Esophagus muscularis mucosa (tissue), 4 donors: ENCODE data around the gene ATP6V0E1. TPM values are rescaled to one million over a fixed set of nuclear protein-coding genes. Genes with fewer than 3 reads are reported as not detected.

Experiments used
- DNase-seq: peaks from one replicate; pipeline ENCODE4 v3.0.0-alpha.2; 2017; ENCODE audit errors: extremely low spot score
- H3K27ac ChIP-seq, 4 donors: fragments of 200-600 bp; sonication (generic); replicated peaks in 1 of 4; 1 replicate in 3 of 4; 2 replicates in 1 of 4; pipeline ENCODE4 v1.5.1; 2016 to 2019; ENCODE audit warnings: mild to moderate bottlenecking in 1 of 4
- H3K27me3 ChIP-seq, 4 donors: fragments of 200-600 bp; sonication (generic); one replicate each; pipeline versions ENCODE4 v1.5.1 to v1.6.0; 2016 to 2019
- H3K36me3 ChIP-seq, 4 donors: fragments of 200-600 bp; sonication (generic); one replicate each; pipeline ENCODE4 v1.5.1; 2016 to 2019
- H3K4me1 ChIP-seq, 4 donors: fragments of 200-600 bp; sonication (generic); one replicate each; pipeline ENCODE4 v1.5.1; 2016 to 2019
- H3K4me3 ChIP-seq, 4 donors: fragments of 200-600 bp; sonication (generic); 1 replicate in 2 of 4; 2 replicates in 2 of 4; pipeline ENCODE4 v1.5.1; 2016 to 2019; ENCODE audit warnings: mild to moderate bottlenecking in 4 of 4, moderate library complexity in 1 of 4
- H3K9me3 ChIP-seq, 4 donors: fragments of 200-600 bp; sonication (generic); 1 replicate in 3 of 4; 2 replicates in 1 of 4; pipeline ENCODE4 v1.5.1; 2016 to 2019
- EP300 ChIP-seq: sonication (generic); formaldehyde crosslinking; IDR thresholded peaks from one replicate; pipeline ENCODE4 v1.6.1; 2017; ENCODE audit warnings: antibody characterized with exemption
- POLR2A ChIP-seq: fragments of 450-650 bp; IDR thresholded peaks from one replicate; pipeline ENCODE4 v1.6.1; 2017; ENCODE audit warnings: antibody characterized with exemption, moderate library complexity, mild to moderate bottlenecking, low read depth
- POLR2AphosphoS5 ChIP-seq, 2 donors: sonication (generic); formaldehyde crosslinking; IDR thresholded peaks; one replicate each; pipeline ENCODE4 v1.6.1; 2017; ENCODE audit warnings: antibody characterized with exemption in 2 of 2
- WGBS: methylation state at CpG from one replicate; pipeline ENCODE4 v1.1.5; 2018; 5-methylcytosine and 5-hydroxymethylcytosine counted together
- intact Hi-C: fragments of 100-400 bp; cut with DNase I; formaldehyde crosslinking; loops from one replicate; pipeline ENCODE4 v1.15.1; 2023
- total RNA-seq, 4 donors: library from RNA; depleted of rRNA; stranded (reverse); fragments of >200 nt; gene quantifications; one replicate each; pipeline versions ENCODE4 v1.1.0 to v1.2.1, GENCODE V29; 2016
- TF ChIP-seq, protein P1 (sequence below), 3 experiments: fragments of 200-600 bp in 2 of 3; fragments of 450-650 bp in 1 of 3; sonication (generic) in 2 of 3; IDR thresholded peaks; one replicate each; pipeline ENCODE4 v1.5.1; 2017 to 2019; ENCODE audit warnings: antibody characterized with exemption in 3 of 3, mild to moderate bottlenecking in 2 of 3, moderate library complexity in 1 of 3

Gene ATP6V0E1
- total RNA-seq, 4 donors from 2014 or later = 106 to 210 (median 133) TPM

DNA sequence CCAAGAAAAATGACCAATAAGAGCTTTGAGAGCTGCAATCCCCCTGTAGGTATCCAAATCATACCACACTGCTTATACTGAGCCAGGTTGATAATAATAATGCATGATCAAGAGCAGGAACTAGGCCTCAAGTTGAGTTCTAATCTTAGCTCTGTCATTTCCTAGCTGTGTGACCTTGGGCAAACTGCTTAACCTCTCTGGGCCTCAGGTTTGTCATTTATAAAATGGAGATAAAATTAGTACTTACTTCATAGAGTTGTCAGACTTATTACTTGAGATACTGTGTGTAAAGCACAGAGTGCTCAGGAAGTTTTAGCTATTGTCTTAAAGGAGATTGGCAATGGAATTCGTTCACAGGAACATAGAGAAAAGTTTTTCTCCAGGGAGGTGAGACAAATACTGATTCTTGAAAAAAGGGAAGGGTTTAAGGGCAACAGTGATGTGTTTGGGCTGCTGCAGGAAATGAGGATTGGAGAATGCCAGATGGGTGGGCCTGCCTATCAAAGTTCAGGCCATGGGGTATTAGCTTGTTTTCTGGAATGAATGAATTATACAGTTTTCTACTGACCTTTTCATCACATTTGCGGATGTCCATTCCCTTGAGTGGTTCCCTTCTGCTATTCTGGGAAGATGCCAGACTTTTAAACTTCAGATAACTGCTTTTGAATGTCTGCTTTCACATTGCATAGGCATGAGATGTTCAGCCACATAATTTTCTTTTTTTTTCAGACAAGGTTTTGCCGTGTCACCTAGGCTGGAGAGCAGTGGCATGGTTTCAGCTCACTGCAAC lies 10.2 kb upstream of the ATP6V0E1 start:
- DNase-seq = no peak
- Histone ChIP-seq H3K36me3 (peaks cover 8 to 21% (median 20%) of the 10 kb centered on the region in 4 donors), H3K27ac (no peak overlapping the region), H3K27me3 (no peaks in the 10 kb centered on the region), H3K9me3 (no peaks in the 10 kb centered on the region), H3K4me3 (no peak overlapping the region), H3K4me1 (no peaks in the 10 kb centered on the region)
- no peak for TF ChIP-seq POLR2A
- intact Hi-C loops = loop anchor here (10.0 kb wide), 1 partner anchor 311 kb away; no protein-coding TSS in a partner anchor
- 45% methylated on average over 3 of the region's 3 CpGs for WGBS

DNA sequence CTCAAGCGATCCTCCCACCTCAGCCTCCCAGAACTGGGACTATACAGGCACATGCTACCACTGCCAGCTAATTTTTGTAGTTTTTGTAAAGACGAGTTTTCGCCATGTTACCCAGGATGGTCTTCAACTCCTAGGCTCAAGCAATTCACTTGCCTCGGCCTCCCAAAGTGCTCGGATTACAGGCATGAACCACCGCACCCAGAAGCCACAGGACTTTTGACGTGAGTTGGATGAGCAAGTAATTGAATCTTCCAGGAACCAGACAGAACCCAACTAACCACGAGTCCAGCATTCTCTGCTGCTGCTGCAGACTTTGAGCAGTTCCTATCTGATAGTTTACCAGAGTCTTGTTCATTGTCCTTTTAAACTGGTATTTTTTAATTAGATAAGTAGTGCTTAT lies 9.6 kb upstream of the ATP6V0E1 start:
- Histone ChIP-seq H3K9me3 (no peaks in the 10 kb centered on the region), H3K4me1 (no peaks in the 10 kb centered on the region), H3K36me3 (peaks cover 8 to 15% (median 14%) of the 10 kb centered on the region in 4 donors), H3K27me3 (no peaks in the 10 kb centered on the region), H3K4me3 (no peak overlapping the region), H3K27ac (no peak overlapping the region)
- intact Hi-C loops = loop anchor here (10.0 kb wide), 1 partner anchor 311 kb away; no protein-coding TSS in a partner anchor
- TF ChIP-seq POLR2A = no peak
- no peak for TF ChIP-seq EP300
- TF ChIP-seq, protein P1, sequence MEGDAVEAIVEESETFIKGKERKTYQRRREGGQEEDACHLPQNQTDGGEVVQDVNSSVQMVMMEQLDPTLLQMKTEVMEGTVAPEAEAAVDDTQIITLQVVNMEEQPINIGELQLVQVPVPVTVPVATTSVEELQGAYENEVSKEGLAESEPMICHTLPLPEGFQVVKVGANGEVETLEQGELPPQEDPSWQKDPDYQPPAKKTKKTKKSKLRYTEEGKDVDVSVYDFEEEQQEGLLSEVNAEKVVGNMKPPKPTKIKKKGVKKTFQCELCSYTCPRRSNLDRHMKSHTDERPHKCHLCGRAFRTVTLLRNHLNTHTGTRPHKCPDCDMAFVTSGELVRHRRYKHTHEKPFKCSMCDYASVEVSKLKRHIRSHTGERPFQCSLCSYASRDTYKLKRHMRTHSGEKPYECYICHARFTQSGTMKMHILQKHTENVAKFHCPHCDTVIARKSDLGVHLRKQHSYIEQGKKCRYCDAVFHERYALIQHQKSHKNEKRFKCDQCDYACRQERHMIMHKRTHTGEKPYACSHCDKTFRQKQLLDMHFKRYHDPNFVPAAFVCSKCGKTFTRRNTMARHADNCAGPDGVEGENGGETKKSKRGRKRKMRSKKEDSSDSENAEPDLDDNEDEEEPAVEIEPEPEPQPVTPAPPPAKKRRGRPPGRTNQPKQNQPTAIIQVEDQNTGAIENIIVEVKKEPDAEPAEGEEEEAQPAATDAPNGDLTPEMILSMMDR (IDR thresholded peaks at IDR 0.05) = no peak
- TF ChIP-seq POLR2AphosphoS5 (IDR thresholded peaks at IDR 0.05) = no peak
- DNase-seq = no peak
- 78% methylated on average over 8 of the region's 8 CpGs for WGBS

DNA sequence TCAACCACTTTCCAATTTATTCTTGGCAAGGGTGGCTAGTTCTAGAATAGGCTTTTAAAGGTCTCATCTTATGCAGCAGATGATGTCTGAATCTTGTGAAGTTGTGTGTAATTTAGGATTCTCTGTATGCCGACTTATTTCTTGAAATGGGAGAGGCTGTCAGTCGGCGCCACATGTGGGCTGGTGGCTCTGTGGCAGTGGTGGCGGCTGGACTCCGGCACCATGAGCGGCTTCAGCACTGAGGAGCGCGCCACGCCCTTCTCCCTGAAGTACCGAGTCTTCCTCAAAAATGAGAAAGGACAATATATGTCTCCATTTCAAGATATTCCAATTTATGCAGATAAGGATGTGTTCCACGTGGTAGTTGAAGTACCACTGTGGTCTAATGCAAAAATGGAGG lies 8.3 kb upstream of the ATP6V0E1 start:
- no peak for DNase-seq
- no peak overlapping the region for H3K4me3 ChIP-seq
- intact Hi-C loops = loop anchor here (10.0 kb wide), 1 partner anchor 310 kb away; no protein-coding TSS in a partner anchor
- peaks cover under 1% of the 10 kb centered on the region in 4 donors for H3K36me3 ChIP-seq
- no peaks in the 10 kb centered on the region for H3K27me3 ChIP-seq
- no peak overlapping the region for H3K27ac ChIP-seq
- no peak for TF ChIP-seq POLR2AphosphoS5 (IDR thresholded peaks at IDR 0.05)
- TF ChIP-seq, protein P1 (IDR thresholded peaks at IDR 0.05) = no peak
- no peak for TF ChIP-seq POLR2A
- TF ChIP-seq EP300 = no peak
- 86% methylated on average over 11 of the region's 11 CpGs for WGBS
- H3K9me3 ChIP-seq = no peaks in the 10 kb centered on the region
- no peaks in the 10 kb centered on the region for H3K4me1 ChIP-seq

DNA sequence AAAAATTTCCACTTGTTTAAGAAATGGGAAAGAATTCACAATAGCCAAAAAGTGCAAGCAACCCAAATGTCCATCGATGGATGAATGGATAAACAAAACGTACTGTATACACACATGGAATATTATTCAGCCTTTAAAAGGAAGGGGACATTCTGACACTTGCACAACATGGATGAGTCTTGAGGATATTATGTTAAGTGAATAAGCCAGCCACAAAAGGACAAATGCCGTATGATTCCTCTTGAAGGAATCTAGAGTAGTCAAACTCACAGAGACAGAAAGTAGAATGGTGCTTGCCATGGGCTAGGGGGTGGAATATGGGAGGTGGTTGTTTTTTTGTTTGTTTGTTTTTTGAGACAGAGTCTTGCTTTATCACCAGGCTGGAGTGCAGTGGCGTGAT lies 3.8 kb upstream of the ATP6V0E1 start:
- DNase-seq = no peak
- H3K36me3 ChIP-seq = no peaks in the 10 kb centered on the region
- H3K9me3 ChIP-seq = no peaks in the 10 kb centered on the region
- TF ChIP-seq EP300 = no peak
- TF ChIP-seq, protein P1 (IDR thresholded peaks at IDR 0.05) = no peak
- no peak overlapping the region for H3K27ac ChIP-seq
- intact Hi-C loops = loop anchor here (5.0 to 10.0 kb wide), 2 partner anchors 163 to 305 kb away; partner anchors contain the start of gene BNIP1
- peaks cover 5 to 13% (median 11%) of the 10 kb centered on the region in 4 donors for H3K4me1 ChIP-seq
- no peak overlapping the region for H3K4me3 ChIP-seq
- H3K27me3 ChIP-seq = no peaks in the 10 kb centered on the region
- WGBS = 84% methylated on average over 4 of the region's 4 CpGs

DNA sequence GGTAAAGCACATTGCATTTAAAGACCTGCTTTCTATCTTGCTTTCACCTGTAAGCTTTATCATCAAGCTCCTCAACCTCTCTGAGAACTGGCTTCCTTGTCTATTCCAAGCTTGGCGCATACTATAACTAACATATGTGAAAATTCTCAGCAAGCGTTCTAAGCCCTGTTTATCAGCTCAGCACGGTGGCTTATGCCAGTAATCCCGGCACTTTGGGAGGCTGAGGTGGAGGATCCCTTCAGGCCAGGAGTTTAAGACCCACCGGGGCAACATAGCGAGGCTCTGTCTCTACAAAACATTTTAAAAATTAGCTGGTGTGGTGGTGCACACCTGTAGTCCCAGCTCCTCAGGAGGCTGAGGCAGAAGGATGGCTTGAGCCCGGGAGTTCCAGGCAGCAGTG lies 1.6 kb upstream of the ATP6V0E1 start:
- no peaks in the 10 kb centered on the region for H3K27me3 ChIP-seq
- TF ChIP-seq, protein P1 (IDR thresholded peaks at IDR 0.05) = no peak
- no peak for DNase-seq
- H3K4me3 ChIP-seq = no peak overlapping the region
- H3K27ac ChIP-seq = no peak overlapping the region
- H3K36me3 ChIP-seq = peaks cover 0 to 15% (median 5%) of the 10 kb centered on the region in 4 donors
- intact Hi-C loops = loop anchor here (5.0 kb wide), 1 partner anchor 160 kb away; the partner anchor contains the start of gene BNIP1
- H3K9me3 ChIP-seq = no peaks in the 10 kb centered on the region
- 94% methylated on average over 5 of the region's 7 CpGs for WGBS
- peaks cover 17 to 33% (median 30%) of the 10 kb centered on the region in 4 donors for H3K4me1 ChIP-seq
